Cerebellar nuclear complex (tissue), 1 donor: ENCODE results near the gene NFASC.

Source experiments
- DNase-seq, 2 experiments: peaks; one replicate each; lab custom pipeline; 2025; lab: John Stamatoyannopoulos, UW

The NFASC gene

GRCh38 chr1:205041998-205042910 is 171.6 kb downstream of the NFASC start:
- DNase-seq, result peak; percentile 31 to 83

GRCh38 chr1:205042911-205043806 is 172.5 kb downstream of the NFASC start, which contains the start of gene CNTN2:
Gene CNTN2, plus strand, starts transcription at chr1:205043212. Its CDS starts 9,974 bp downstream, at chr1:205053186.
- DNase-seq, result peak in 1 of 2 experiments; percentile 46

- DNase-seq, result no peak
Observed at GRCh38 chr1:205043866-205044265, 173.2 kb downstream of the NFASC start.

- no peak for DNase-seq
Observed at GRCh38 chr1:205044741-205045140, 174.1 kb downstream of the NFASC start.

- DNase-seq, result no peak
Observed at GRCh38 chr1:205045146-205045545, 174.5 kb downstream of the NFASC start.

- DNase-seq, result no peak
Observed at GRCh38 chr1:205046870-205047269, 176.2 kb downstream of the NFASC start.

- DNase-seq, result no peak
Observed at GRCh38 chr1:205047764-205048231, 177.1 kb downstream of the NFASC start.

- DNase-seq, result peak; percentile 33 to 85
Observed at GRCh38 chr1:205048382-205048781, 177.7 kb downstream of the NFASC start.

- no peak for DNase-seq
Observed at GRCh38 chr1:205049479-205049878, 178.8 kb downstream of the NFASC start.

- no peak for DNase-seq
Observed at GRCh38 chr1:205052690-205053089, 182.0 kb downstream of the NFASC start.

- no peak for DNase-seq
Observed at GRCh38 chr1:205053296-205053695, 182.6 kb downstream of the NFASC start.

GRCh38 chr1:205054013-205054412 is 183.4 kb downstream of the NFASC start:
- DNase-seq, result no peak

- DNase-seq, result no peak
Observed at GRCh38 chr1:205056188-205056611, 185.5 kb downstream of the NFASC start.

- DNase-seq, result no peak
Observed at GRCh38 chr1:205056956-205057568, 186.4 kb downstream of the NFASC start.

GRCh38 chr1:205057808-205058575 is 187.3 kb downstream of the NFASC start:
- no peak for DNase-seq

GRCh38 chr1:205058853-205059252 is 188.2 kb downstream of the NFASC start:
- DNase-seq, result no peak

GRCh38 chr1:205059660-205060059 is 189.0 kb downstream of the NFASC start:
- no peak for DNase-seq

GRCh38 chr1:205060746-205061145 is 190.1 kb downstream of the NFASC start:
- DNase-seq, result no peak

- no peak for DNase-seq
Observed at GRCh38 chr1:205061227-205061626, 190.6 kb downstream of the NFASC start.

- peak; percentile 77 to 90 for DNase-seq
Observed at GRCh38 chr1:205061665-205062069, 191.0 kb downstream of the NFASC start.

GRCh38 chr1:205062319-205062718 is 191.7 kb downstream of the NFASC start:
- no peak for DNase-seq
